Astrocyte of the cerebellum (primary cell): ENCODE results near the gene ALG12.
"Not testable (repeated sequence)": the region's sequence is repeated elsewhere in the genome, so short reads cannot be mapped to it uniquely, and the experiment has no call there.

Experiments used
- DNase-seq: peaks from one replicate; pipeline ENCODE4 v3.0.0-alpha.2; 2011; ENCODE audit warnings: low read depth
- H3K4me3 ChIP-seq: 2 replicates; pipeline ENCODE4 v1.5.1; 2011; ENCODE audit warnings: mild to moderate bottlenecking, low read depth, low read length, moderate library complexity
- in situ Hi-C: cut with HindIII; loops from 2 replicates; pipeline ENCODE4 v1.10.0; 2017; ENCODE audit warnings: low sequenced_read_pairs
- TF ChIP-seq, protein P1 (sequence below): IDR thresholded peaks from 2 replicates; pipeline ENCODE4 v1.5.1; 2012; ENCODE audit warnings: low read length, low read depth, moderate library complexity, mild to moderate bottlenecking; ENCODE audit errors: missing control alignments

ALG12 gene

DNA sequence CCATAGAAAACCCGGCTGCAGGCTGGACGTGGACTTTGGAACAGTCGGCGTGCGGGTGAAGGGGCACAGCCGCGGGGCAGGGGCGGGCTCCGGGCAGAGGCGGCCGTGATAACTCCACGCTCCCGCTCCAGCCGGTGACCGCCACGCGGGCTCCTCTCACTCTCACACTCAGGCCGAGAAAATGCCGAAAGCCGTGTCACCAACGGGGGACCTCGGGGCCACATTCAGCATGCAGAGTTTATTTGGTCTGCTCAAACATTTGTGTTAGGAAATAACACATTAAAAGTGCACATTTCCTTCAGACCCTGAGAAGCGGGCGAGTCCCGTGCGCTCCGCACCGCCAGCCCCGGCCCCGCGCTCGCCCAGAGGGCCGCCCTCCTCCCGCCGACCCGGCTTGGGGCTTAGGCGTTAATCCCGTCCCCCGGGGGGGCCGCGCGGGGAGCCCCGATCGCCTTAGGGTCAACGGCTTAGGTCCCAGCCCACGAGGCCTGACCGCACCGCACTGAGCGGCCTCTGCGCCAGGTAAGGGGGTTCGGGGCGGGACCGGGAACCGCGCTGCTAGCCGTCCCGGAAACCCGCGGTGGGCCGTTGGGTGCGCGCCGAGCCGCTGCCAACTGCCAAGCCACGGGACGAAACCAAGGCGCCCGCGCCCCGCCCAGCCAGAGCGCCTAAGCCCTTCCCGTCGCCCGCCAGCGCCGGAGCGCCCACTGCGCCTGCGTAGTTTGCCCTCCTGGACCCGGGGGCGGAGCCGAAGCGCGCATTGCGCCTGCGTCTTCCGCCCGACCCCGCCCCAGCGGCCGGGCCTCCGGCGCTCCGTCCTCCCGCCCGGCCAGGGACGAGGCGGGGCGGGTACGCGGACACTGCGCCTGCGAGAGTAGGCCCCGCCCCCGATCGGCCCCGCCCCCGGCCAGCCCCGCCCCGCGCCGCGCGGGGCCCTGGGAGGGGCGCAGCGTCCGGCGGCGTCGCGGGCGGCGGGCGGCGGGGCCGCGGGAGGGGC is 65.0 kb downstream of the ALG12 start, which contains the start of gene ZBED4:
Gene ZBED4 (plus strand): TSS at position 947 of the 997 bp plus-strand sequence. CDS start 29,819 bp downstream, outside the sequence.
- TF ChIP-seq, protein P1, sequence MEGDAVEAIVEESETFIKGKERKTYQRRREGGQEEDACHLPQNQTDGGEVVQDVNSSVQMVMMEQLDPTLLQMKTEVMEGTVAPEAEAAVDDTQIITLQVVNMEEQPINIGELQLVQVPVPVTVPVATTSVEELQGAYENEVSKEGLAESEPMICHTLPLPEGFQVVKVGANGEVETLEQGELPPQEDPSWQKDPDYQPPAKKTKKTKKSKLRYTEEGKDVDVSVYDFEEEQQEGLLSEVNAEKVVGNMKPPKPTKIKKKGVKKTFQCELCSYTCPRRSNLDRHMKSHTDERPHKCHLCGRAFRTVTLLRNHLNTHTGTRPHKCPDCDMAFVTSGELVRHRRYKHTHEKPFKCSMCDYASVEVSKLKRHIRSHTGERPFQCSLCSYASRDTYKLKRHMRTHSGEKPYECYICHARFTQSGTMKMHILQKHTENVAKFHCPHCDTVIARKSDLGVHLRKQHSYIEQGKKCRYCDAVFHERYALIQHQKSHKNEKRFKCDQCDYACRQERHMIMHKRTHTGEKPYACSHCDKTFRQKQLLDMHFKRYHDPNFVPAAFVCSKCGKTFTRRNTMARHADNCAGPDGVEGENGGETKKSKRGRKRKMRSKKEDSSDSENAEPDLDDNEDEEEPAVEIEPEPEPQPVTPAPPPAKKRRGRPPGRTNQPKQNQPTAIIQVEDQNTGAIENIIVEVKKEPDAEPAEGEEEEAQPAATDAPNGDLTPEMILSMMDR, result no peak
- peak within 1 kb of the TSS; percentile 78 for H3K4me3 ChIP-seq
- DNase-seq, result peak; percentile 87
- in situ Hi-C loops, result no loop called here

DNA sequence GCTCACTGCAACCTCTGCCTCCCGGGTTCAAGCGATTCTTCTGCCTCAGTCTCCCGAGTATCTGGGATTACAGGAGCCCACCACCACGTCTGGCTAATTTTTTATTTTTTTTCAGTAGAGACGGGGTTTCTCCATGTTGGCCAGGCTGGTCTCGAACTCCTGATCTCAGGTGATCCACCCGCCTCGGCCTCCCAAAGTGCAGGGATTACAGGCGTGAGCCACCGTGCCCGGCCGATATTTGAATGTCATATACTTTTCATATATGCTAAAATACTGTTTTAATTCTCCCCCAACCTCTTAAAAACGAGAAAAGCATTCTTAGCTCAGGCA is 65.7 kb downstream of the ALG12 start:
- DNase-seq, in situ Hi-C loops: not testable (repeated sequence)
- peak overlapping the region; percentile 67 for H3K4me3 ChIP-seq

DNA sequence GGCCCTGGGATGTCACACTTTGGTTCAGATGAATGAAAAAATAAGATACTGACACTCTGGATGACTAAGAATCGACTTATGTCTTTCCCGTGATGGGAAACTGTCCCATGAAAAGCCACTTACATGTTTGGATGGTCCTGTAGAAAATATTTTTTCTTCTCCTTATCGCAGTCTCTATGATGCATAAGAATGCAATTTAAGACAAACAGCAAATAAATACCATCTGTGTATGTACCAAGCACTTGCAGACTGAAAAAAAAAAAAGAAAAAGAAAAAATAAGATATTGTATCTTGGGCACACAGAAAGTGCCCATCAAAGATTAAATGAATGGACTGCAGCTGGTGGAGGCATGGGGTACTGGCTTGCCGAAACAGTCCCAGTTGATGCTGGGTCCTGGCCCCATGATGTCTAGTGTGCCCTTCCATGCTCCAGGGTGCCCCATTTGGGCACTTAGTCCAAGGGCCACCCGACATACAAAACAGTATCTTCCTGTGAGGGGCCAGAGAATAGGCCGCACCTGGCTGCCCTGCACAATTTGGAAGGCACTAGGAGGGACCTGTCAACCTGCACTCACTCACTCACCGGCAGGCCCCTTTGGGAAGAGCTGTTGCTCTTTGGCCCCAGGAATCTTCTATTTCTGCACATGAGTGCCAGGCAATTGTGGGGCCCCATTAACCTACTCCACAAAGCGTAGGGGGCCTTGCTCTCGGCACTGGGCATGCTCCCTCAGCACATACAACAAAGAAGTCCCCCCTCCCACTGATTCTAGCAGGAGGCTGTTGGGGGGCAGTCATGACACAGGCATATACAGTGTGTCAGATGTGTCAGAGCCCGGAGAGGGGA is 67.1 kb downstream of the ALG12 start:
- no peak overlapping the region for H3K4me3 ChIP-seq
- no peak for DNase-seq
- in situ Hi-C loops, result no loop called here
- TF ChIP-seq, protein P1, result no peak
